ENCODE results near the gene ANO1.
"Not testable (repeated sequence)": the region's sequence is repeated elsewhere in the genome, so short reads cannot be mapped to it uniquely, and the experiment has no call there.

- TF ChIP-seq, protein P1, sequence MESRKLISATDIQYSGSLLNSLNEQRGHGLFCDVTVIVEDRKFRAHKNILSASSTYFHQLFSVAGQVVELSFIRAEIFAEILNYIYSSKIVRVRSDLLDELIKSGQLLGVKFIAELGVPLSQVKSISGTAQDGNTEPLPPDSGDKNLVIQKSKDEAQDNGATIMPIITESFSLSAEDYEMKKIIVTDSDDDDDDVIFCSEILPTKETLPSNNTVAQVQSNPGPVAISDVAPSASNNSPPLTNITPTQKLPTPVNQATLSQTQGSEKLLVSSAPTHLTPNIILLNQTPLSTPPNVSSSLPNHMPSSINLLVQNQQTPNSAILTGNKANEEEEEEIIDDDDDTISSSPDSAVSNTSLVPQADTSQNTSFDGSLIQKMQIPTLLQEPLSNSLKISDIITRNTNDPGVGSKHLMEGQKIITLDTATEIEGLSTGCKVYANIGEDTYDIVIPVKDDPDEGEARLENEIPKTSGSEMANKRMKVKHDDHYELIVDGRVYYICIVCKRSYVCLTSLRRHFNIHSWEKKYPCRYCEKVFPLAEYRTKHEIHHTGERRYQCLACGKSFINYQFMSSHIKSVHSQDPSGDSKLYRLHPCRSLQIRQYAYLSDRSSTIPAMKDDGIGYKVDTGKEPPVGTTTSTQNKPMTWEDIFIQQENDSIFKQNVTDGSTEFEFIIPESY (IDR thresholded peaks at IDR 0.05), result not testable (repeated sequence)
- TF ChIP-seq TAF1 (conservative IDR thresholded peaks at IDR 0.05); REST (IDR thresholded peaks at IDR 0.05); RXRA (IDR thresholded peaks at IDR 0.05); HNF4G (IDR thresholded peaks at IDR 0.05); RAD21 (IDR thresholded peaks at IDR 0.05); SP1 (IDR thresholded peaks at IDR 0.05); NR2F2 (IDR thresholded peaks at IDR 0.05); YY1 (IDR thresholded peaks at IDR 0.05): not testable (repeated sequence)
- TF ChIP-seq, protein P2, sequence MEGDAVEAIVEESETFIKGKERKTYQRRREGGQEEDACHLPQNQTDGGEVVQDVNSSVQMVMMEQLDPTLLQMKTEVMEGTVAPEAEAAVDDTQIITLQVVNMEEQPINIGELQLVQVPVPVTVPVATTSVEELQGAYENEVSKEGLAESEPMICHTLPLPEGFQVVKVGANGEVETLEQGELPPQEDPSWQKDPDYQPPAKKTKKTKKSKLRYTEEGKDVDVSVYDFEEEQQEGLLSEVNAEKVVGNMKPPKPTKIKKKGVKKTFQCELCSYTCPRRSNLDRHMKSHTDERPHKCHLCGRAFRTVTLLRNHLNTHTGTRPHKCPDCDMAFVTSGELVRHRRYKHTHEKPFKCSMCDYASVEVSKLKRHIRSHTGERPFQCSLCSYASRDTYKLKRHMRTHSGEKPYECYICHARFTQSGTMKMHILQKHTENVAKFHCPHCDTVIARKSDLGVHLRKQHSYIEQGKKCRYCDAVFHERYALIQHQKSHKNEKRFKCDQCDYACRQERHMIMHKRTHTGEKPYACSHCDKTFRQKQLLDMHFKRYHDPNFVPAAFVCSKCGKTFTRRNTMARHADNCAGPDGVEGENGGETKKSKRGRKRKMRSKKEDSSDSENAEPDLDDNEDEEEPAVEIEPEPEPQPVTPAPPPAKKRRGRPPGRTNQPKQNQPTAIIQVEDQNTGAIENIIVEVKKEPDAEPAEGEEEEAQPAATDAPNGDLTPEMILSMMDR (IDR thresholded peaks at IDR 0.05; ENCODE audit: low read depth, low read length, missing input control), result not testable (repeated sequence)
- TF ChIP-seq, protein P3, sequence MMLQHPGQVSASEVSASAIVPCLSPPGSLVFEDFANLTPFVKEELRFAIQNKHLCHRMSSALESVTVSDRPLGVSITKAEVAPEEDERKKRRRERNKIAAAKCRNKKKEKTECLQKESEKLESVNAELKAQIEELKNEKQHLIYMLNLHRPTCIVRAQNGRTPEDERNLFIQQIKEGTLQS (IDR thresholded peaks at IDR 0.05), result not testable (repeated sequence)
Measured at GRCh38 chr11:70035665-70036064, 42.5 kb upstream of the ANO1 start.

Measured in liver (tissue), 3 donors.